ENCODE results near the gene TMPRSS9.

GRCh38 chr19:2443785-2444182 lies 83.7 kb downstream of the TMPRSS9 start:
- TF ChIP-seq POLR2AphosphoS5 (IDR thresholded peaks at IDR 0.05; ENCODE audit: low read depth, low read length), result no peak
- no peak for TF ChIP-seq SPI1 (IDR thresholded peaks at IDR 0.05; ENCODE audit: low read depth, low read length)
- TF ChIP-seq POLR2A (IDR thresholded peaks at IDR 0.05; ENCODE audit: low read depth, low read length), result no peak
- TF ChIP-seq TAF1 (IDR thresholded peaks at IDR 0.05; ENCODE audit: low read depth, low read length), result no peak

All from GM12891 (cell line).